Measurements from ENCODE around the gene EGR1.
"Not testable (repeated sequence)": the region's sequence is repeated elsewhere in the genome, so short reads cannot be mapped to it uniquely, and the experiment has no call there.

The EGR1 gene

GRCh38 chr5:138470322-138471051 is 5.2 kb downstream of the EGR1 start:
- no peak for FAIRE-seq

GRCh38 chr5:138471052-138471361 is 5.7 kb downstream of the EGR1 start:
- FAIRE-seq = no peak

- no peak for FAIRE-seq
These were observed 7.1 kb downstream of the EGR1 start for GRCh38 chr5:138472353-138472752.

- FAIRE-seq = not testable (repeated sequence)
These were observed 7.9 kb downstream of the EGR1 start for GRCh38 chr5:138473151-138473550.

- FAIRE-seq = no peak
These were observed 11.6 kb downstream of the EGR1 start for GRCh38 chr5:138476918-138477317.

GRCh38 chr5:138482638-138483037 is 17.4 kb downstream of the EGR1 start:
- FAIRE-seq = no peak

GRCh38 chr5:138488481-138488945 is 23.2 kb downstream of the EGR1 start:
- FAIRE-seq = no peak

- no peak for FAIRE-seq
These were observed 24.4 kb downstream of the EGR1 start for GRCh38 chr5:138489683-138490061.

GRCh38 chr5:138490648-138491283 is 25.5 kb downstream of the EGR1 start:
- no peak for FAIRE-seq

GRCh38 chr5:138491284-138491648 is 26.0 kb downstream of the EGR1 start:
- no peak for FAIRE-seq

GRCh38 chr5:138491669-138492559 is 26.6 kb downstream of the EGR1 start:
- FAIRE-seq = no peak

GRCh38 chr5:138492560-138493045 is 27.3 kb downstream of the EGR1 start:
- no peak for FAIRE-seq

GRCh38 chr5:138495351-138495750 is 30.1 kb downstream of the EGR1 start:
- no peak for FAIRE-seq

- FAIRE-seq = no peak
These were observed 33.1 kb downstream of the EGR1 start for GRCh38 chr5:138498376-138498775.

GRCh38 chr5:138502121-138502520 is 36.8 kb downstream of the EGR1 start:
- FAIRE-seq = no peak

GRCh38 chr5:138502521-138502920 is 37.2 kb downstream of the EGR1 start:
- no peak for FAIRE-seq

- FAIRE-seq = no peak
These were observed 38.4 kb downstream of the EGR1 start for GRCh38 chr5:138503487-138504270.

- no peak for FAIRE-seq
These were observed 39.5 kb downstream of the EGR1 start for GRCh38 chr5:138504799-138505198.

- no peak for FAIRE-seq
These were observed 41.4 kb downstream of the EGR1 start for GRCh38 chr5:138506370-138507306.

GRCh38 chr5:138507485-138507884 is 42.2 kb downstream of the EGR1 start:
- not testable (repeated sequence) for FAIRE-seq

GRCh38 chr5:138508958-138509357 is 43.7 kb downstream of the EGR1 start:
- no peak for FAIRE-seq

GRCh38 chr5:138514021-138514420 is 48.7 kb downstream of the EGR1 start:
- FAIRE-seq = no peak

Measured in A204.1 (cell line).